HepG2 (cell line): ENCODE results near the gene UCN. TPM values are rescaled to one million over a fixed set of nuclear protein-coding genes. Genes with fewer than 3 reads are reported as not detected.

Experiments used
- ATAC-seq: fragments of 200-7000 bp; cut with Tn5 transposase; 3 replicates; pipeline ENCODE4 v1.9.1; 2020; ENCODE audit warnings: mild to moderate bottlenecking, moderate library complexity
- BruUV-seq: library from RNA; stranded (reverse); fragments of 400-500 nt; replicated peaks from 2 replicates; lab custom pipeline; 2021; lab: Mats Ljungman, UMichigan
- CTCF ChIA-PET: fragments of 300-600 bp; formaldehyde crosslinking; extraction: SDS; loops from one replicate; lab custom pipeline; 2021; ENCODE audit warnings: low total read pairs, inconsistent platforms, low intra/inter-chr PET ratio; lab: Yijun Ruan, JAX
- POLR2A ChIA-PET: fragments of 350-600 bp; sonication (Branson Sonifier 250); formaldehyde crosslinking; loops from one replicate; lab custom pipeline; 2020; ENCODE audit warnings: antibody characterized with exemption, inconsistent platforms; lab: Yijun Ruan, JAX
- DNase-seq: peaks from one replicate; pipeline ENCODE4 v3.0.0-alpha.2; 2015; ENCODE audit warnings: low spot score
- FAIRE-seq: peaks from 3 replicates; lab custom pipeline; 2011; peaks lifted over from hg19 to GRCh38; lab: Jason Lieb, UNC
- H2AFZ ChIP-seq: one replicate; pipeline ENCODE4 v1.6.1; 2011; ENCODE audit warnings: low read length, inconsistent platforms
- H3K27ac ChIP-seq: fragments of 300-600 bp; 3 replicates; pipeline ENCODE4 v1.8.0; 2011; ENCODE audit warnings: mixed run types, mild to moderate bottlenecking, mixed read lengths, low read length, inconsistent platforms; ENCODE audit not compliant: insufficient read depth; ENCODE audit errors: extremely low read length
- H3K27me3 ChIP-seq, 2 experiments: fragments of 200-600 bp in 1 of 2; 2 replicates in 1 of 2; 3 replicates in 1 of 2; pipeline versions ENCODE4 v1.6.0 to v1.8.0; 2011; ENCODE audit warnings: low read length in 2 of 2, mild to moderate bottlenecking in 2 of 2, moderate library complexity in 2 of 2, inconsistent platforms in 1 of 2; ENCODE audit not compliant: insufficient read depth in 2 of 2, control insufficient read depth in 1 of 2
- H3K36me3 ChIP-seq, 2 experiments: fragments of 200-600 bp in 1 of 2; replicated peaks in 1 of 2; 2 replicates in 1 of 2; 3 replicates in 1 of 2; pipeline versions ENCODE4 v1.5.1 to v1.8.0; 2011; ENCODE audit warnings: low read length in 2 of 2, inconsistent platforms in 1 of 2; ENCODE audit not compliant: insufficient read depth in 2 of 2, control insufficient read depth in 1 of 2
- H3K4me1 ChIP-seq: 2 replicates; pipeline ENCODE4 v1.5.1; 2012; ENCODE audit warnings: low read length, inconsistent platforms; ENCODE audit not compliant: insufficient read depth
- H3K4me2 ChIP-seq: 2 replicates; pipeline ENCODE4 v1.6.0; 2011; ENCODE audit warnings: low read depth, low read length, inconsistent platforms
- H3K4me3 ChIP-seq, 3 experiments: fragments of 200-600 bp in 1 of 3; sonication (generic), shearing (Covaris generic) in 1 of 3; replicated peaks in 1 of 3; 2 replicates each; pipeline ENCODE4 v1.5.1; 2011 to 2016; ENCODE audit warnings: low read length in 3 of 3, inconsistent platforms in 2 of 3, low read depth in 2 of 3, mild to moderate bottlenecking in 2 of 3, control low read depth in 1 of 3, mixed read lengths in 1 of 3; ENCODE audit not compliant: insufficient read depth in 1 of 3
- H3K79me2 ChIP-seq: one replicate; pipeline ENCODE4 v1.6.1; 2011; ENCODE audit warnings: low read length, inconsistent platforms; ENCODE audit not compliant: insufficient read depth
- H3K9ac ChIP-seq: 2 replicates; pipeline ENCODE4 v1.6.0; 2011; ENCODE audit warnings: mild to moderate bottlenecking, low read depth, low read length, inconsistent platforms; ENCODE audit not compliant: insufficient read depth
- H3K9me3 ChIP-seq: 2 replicates; pipeline ENCODE4 v1.5.1; 2012; ENCODE audit warnings: mild to moderate bottlenecking, low read length
- H4K20me1 ChIP-seq: 2 replicates; pipeline ENCODE4 v1.6.0; 2011; ENCODE audit warnings: inconsistent platforms, mild to moderate bottlenecking, low read length, moderate library complexity; ENCODE audit not compliant: insufficient read depth
- AGO2 ChIP-seq: fragments of 200-400 bp; formaldehyde crosslinking; optimal IDR thresholded peaks from 2 replicates; pipeline ENCODE3; 2017; ENCODE audit warnings: mild to moderate bottlenecking, low read depth, low read length, moderate library complexity
- ATRX ChIP-seq: sonication (generic); formaldehyde crosslinking; IDR thresholded peaks from 2 replicates; pipeline ENCODE4 v1.4.0; 2020; ENCODE audit warnings: missing genetic modification reagents, borderline replicate concordance
- CHCHD3 ChIP-seq: sonication (generic); formaldehyde crosslinking; IDR thresholded peaks from 2 replicates; pipeline ENCODE4 v1.8.0; 2022; ENCODE audit warnings: mild to moderate bottlenecking, missing genetic modification reagents, moderate library complexity
- CSRNP1 ChIP-seq: sonication (generic); formaldehyde crosslinking; IDR thresholded peaks from 2 replicates; pipeline ENCODE4 v1.8.1; 2023; ENCODE audit warnings: mild to moderate bottlenecking, missing genetic modification reagents
- GABPB1 ChIP-seq: IDR thresholded peaks from 2 replicates; pipeline ENCODE4 v1.6.1; 2016; ENCODE audit warnings: mild to moderate bottlenecking, missing genetic modification reagents, moderate library complexity, missing compliant biosample characterization
- HIVEP1 ChIP-seq: sonication (generic); formaldehyde crosslinking; IDR thresholded peaks from 2 replicates; pipeline ENCODE4 v1.4.0; 2020; ENCODE audit warnings: mild to moderate bottlenecking, missing genetic modification reagents
- SIN3B ChIP-seq: fragments of 150-350 bp; IDR thresholded peaks from 2 replicates; pipeline ENCODE4 v1.6.1; 2014; ENCODE audit warnings: low read length
- THAP8 ChIP-seq: sonication (generic); formaldehyde crosslinking; IDR thresholded peaks from 2 replicates; pipeline ENCODE4 v1.5.1; 2020; ENCODE audit warnings: missing genetic modification reagents, mild to moderate bottlenecking, borderline replicate concordance
- ZNF496 ChIP-seq: sonication (generic); formaldehyde crosslinking; IDR thresholded peaks from 2 replicates; pipeline ENCODE4 v1.8.1; 2023; ENCODE audit warnings: mild to moderate bottlenecking, moderate library complexity, missing genetic modification reagents; ENCODE audit not compliant: insufficient replicate concordance
- ZNF883 ChIP-seq: sonication (generic); formaldehyde crosslinking; IDR thresholded peaks from 2 replicates; pipeline ENCODE4 v1.5.1; 2020; ENCODE audit warnings: mild to moderate bottlenecking, missing genetic modification reagents; ENCODE audit errors: not compliant biosample characterization
- WGBS: methylation state at CpG from one replicate; pipeline ENCODE4 v1.1.6; 2017; ENCODE audit warnings: low lambda C conversion rate; 5-methylcytosine and 5-hydroxymethylcytosine counted together
- in situ Hi-C: cut with HindIII; loops from 2 replicates; pipeline ENCODE4 v1.10.0; 2017; ENCODE audit warnings: low pct_unique_long_range_greater_than_20kb; ENCODE audit not compliant: extremely low pct_ligation_motif_present
- intact Hi-C: fragments of 100-400 bp; cut with micrococcal nuclease; formaldehyde crosslinking; loops from one replicate; pipeline ENCODE4 v1.10.0; 2022; ENCODE audit not compliant: unreplicated experiment
- polyA plus RNA-seq, 8 experiments: library from polyadenylated mRNA; depleted of rRNA in 3 of 8; stranded (reverse) in 7 of 8; unstranded in 1 of 8; fragments of >200 nt; fragmentation: Illumina TruSeq in 4 of 8; extraction: Trizol in 4 of 8; gene quantifications; 2 replicates each; pipeline versions ENCODE4 v1.2.1 to v1.2.3, GENCODE V29; 2011 to 2016; ENCODE audit warnings: low read depth in 4 of 8, missing spikeins in 1 of 8, mixed read lengths in 1 of 8; ENCODE audit not compliant: insufficient read depth in 1 of 8
- total RNA-seq, 5 experiments: library from RNA; depleted of rRNA; stranded (reverse); fragments of >200 nt; fragmentation: Illumina TruSeq; extraction: Trizol; gene quantifications; 2 replicates each; pipeline ENCODE4 v1.2.3, GENCODE V29; 2016; ENCODE audit warnings: low read depth in 1 of 5
- TF ChIP-seq, protein P1 (sequence below): sonication (generic); formaldehyde crosslinking; IDR thresholded peaks from 2 replicates; pipeline ENCODE4 v1.5.0; 2020; ENCODE audit warnings: mild to moderate bottlenecking, missing genetic modification reagents
- TF ChIP-seq, protein P2 (sequence below): IDR thresholded peaks from 2 replicates; pipeline ENCODE4 v1.6.1; 2018; ENCODE audit warnings: missing genetic modification reagents
- TF ChIP-seq, protein P3 (sequence below): sonication (generic); formaldehyde crosslinking; IDR thresholded peaks from 2 replicates; pipeline ENCODE4 v1.4.0; 2020; ENCODE audit warnings: mild to moderate bottlenecking, missing genetic modification reagents, borderline replicate concordance

The UCN gene
- total and polyA plus RNA-seq, 2 of the 13 experiments (the other 11 are each of a cell fraction or from before 2014, with no cell fraction given), result 1.2 to 2.3 TPM

GRCh38 chr2:27306136-27306535, 2.1 kb downstream of the UCN start:
- H3K27ac ChIP-seq, result no peak overlapping the region
- no peaks in the 10 kb centered on the region; a peak in 2 of 5 replicates for H3K36me3 ChIP-seq
- H3K9me3 ChIP-seq, result no peaks in the 10 kb centered on the region
- 84% methylated on average over 26 of the region's 26 CpGs for WGBS
- H3K4me1 ChIP-seq, result peaks cover 18% of the 10 kb centered on the region
- DNase-seq (no peak), ATAC-seq (peak; percentile 3; the same call in 1 of the 3 replicates), FAIRE-seq (no peak)
- no peaks in the 10 kb centered on the region for H3K79me2 ChIP-seq
- CTCF ChIA-PET, result no interaction called here
- H3K4me3 ChIP-seq, result no peak overlapping the region
- no peak overlapping the region for H3K4me2 ChIP-seq
- POLR2A ChIA-PET, result no interaction called here
- H3K9ac ChIP-seq, result no peak overlapping the region
- intact Hi-C loops, result no loop called here
- no TSS peak for BruUV-seq
- no peaks in the 10 kb centered on the region for H4K20me1 ChIP-seq
- in situ Hi-C loops, result no loop called here
- H2AFZ ChIP-seq, result no peak overlapping the region
- peaks cover 0 to 5% of the 10 kb centered on the region in 2 experiments; a peak in 2 of 5 replicates for H3K27me3 ChIP-seq
- TF ChIP-seq SIN3B (no peak), GABPB1 (CRISPR knock-in tag) (peak; percentile 15; the same call in 1 of the 2 replicates), THAP8 (CRISPR knock-in tag) (no peak), CSRNP1 (peak; percentile 44; the same call in 1 of the 2 replicates), ZNF883 (CRISPR knock-in tag) (no peak), ATRX (CRISPR knock-in tag) (no peak), AGO2 (peak; percentile 8), HIVEP1 (CRISPR knock-in tag) (0 out of 2 replicates have a peak, but pooled peaks have one; percentile 15), ZNF496 (CRISPR knock-in tag) (no peak), CHCHD3 (CRISPR knock-in tag) (0 out of 2 replicates have a peak, but pooled peaks have one; percentile 21)
- TF ChIP-seq, protein P1, sequence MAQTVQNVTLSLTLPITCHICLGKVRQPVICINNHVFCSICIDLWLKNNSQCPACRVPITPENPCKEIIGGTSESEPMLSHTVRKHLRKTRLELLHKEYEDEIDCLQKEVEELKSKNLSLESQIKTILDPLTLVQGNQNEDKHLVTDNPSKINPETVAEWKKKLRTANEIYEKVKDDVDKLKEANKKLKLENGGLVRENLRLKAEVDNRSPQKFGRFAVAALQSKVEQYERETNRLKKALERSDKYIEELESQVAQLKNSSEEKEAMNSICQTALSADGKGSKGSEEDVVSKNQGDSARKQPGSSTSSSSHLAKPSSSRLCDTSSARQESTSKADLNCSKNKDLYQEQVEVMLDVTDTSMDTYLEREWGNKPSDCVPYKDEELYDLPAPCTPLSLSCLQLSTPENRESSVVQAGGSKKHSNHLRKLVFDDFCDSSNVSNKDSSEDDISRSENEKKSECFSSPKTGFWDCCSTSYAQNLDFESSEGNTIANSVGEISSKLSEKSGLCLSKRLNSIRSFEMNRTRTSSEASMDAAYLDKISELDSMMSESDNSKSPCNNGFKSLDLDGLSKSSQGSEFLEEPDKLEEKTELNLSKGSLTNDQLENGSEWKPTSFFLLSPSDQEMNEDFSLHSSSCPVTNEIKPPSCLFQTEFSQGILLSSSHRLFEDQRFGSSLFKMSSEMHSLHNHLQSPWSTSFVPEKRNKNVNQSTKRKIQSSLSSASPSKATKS (CRISPR knock-in tag), result no peak
- TF ChIP-seq, protein P2, sequence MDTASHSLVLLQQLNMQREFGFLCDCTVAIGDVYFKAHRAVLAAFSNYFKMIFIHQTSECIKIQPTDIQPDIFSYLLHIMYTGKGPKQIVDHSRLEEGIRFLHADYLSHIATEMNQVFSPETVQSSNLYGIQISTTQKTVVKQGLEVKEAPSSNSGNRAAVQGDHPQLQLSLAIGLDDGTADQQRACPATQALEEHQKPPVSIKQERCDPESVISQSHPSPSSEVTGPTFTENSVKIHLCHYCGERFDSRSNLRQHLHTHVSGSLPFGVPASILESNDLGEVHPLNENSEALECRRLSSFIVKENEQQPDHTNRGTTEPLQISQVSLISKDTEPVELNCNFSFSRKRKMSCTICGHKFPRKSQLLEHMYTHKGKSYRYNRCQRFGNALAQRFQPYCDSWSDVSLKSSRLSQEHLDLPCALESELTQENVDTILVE (CRISPR knock-in tag), result no peak
- TF ChIP-seq, protein P3, sequence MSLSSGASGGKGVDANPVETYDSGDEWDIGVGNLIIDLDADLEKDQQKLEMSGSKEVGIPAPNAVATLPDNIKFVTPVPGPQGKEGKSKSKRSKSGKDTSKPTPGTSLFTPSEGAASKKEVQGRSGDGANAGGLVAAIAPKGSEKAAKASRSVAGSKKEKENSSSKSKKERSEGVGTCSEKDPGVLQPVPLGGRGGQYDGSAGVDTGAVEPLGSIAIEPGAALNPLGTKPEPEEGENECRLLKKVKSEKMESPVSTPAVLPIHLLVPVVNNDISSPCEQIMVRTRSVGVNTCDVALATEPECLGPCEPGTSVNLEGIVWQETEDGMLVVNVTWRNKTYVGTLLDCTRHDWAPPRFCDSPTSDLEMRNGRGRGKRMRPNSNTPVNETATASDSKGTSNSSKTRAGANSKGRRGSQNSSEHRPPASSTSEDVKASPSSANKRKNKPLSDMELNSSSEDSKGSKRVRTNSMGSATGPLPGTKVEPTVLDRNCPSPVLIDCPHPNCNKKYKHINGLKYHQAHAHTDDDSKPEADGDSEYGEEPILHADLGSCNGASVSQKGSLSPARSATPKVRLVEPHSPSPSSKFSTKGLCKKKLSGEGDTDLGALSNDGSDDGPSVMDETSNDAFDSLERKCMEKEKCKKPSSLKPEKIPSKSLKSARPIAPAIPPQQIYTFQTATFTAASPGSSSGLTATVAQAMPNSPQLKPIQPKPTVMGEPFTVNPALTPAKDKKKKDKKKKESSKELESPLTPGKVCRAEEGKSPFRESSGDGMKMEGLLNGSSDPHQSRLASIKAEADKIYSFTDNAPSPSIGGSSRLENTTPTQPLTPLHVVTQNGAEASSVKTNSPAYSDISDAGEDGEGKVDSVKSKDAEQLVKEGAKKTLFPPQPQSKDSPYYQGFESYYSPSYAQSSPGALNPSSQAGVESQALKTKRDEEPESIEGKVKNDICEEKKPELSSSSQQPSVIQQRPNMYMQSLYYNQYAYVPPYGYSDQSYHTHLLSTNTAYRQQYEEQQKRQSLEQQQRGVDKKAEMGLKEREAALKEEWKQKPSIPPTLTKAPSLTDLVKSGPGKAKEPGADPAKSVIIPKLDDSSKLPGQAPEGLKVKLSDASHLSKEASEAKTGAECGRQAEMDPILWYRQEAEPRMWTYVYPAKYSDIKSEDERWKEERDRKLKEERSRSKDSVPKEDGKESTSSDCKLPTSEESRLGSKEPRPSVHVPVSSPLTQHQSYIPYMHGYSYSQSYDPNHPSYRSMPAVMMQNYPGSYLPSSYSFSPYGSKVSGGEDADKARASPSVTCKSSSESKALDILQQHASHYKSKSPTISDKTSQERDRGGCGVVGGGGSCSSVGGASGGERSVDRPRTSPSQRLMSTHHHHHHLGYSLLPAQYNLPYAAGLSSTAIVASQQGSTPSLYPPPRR (CRISPR knock-in tag), result 0 out of 2 replicates have a peak, but pooled peaks have one; percentile 15
